Mucosa of rectum (tissue), 2 donors: ENCODE measurements around the gene TREX2.

ENCODE experiments used
- H3K27ac ChIP-seq, 2 donors: one replicate each; pipeline ENCODE4 v1.7.0; 2013; ENCODE audit warnings: inconsistent platforms in 2 of 2, low read depth in 2 of 2, low read length in 2 of 2
- H3K27me3 ChIP-seq, 2 donors: one replicate each; pipeline ENCODE4 v1.7.0; 2013; ENCODE audit warnings: low read length in 2 of 2; ENCODE audit not compliant: control insufficient read depth in 2 of 2, insufficient read depth in 2 of 2
- H3K36me3 ChIP-seq, 2 donors: one replicate each; pipeline ENCODE4 v1.7.0; 2013; ENCODE audit warnings: low read length in 2 of 2; ENCODE audit not compliant: control insufficient read depth in 2 of 2, insufficient read depth in 2 of 2
- H3K4me1 ChIP-seq, 2 donors: one replicate each; pipeline ENCODE4 v1.7.0; 2013; ENCODE audit warnings: low read length in 2 of 2, mild to moderate bottlenecking in 1 of 2; ENCODE audit not compliant: control insufficient read depth in 2 of 2, insufficient read depth in 2 of 2
- H3K4me3 ChIP-seq, 2 donors: one replicate each; pipeline ENCODE4 v1.7.0; 2013; ENCODE audit warnings: low read length in 2 of 2
- H3K9ac ChIP-seq, 2 donors: one replicate each; pipeline ENCODE4 v1.7.0; 2013; ENCODE audit warnings: low read length in 2 of 2, low read depth in 1 of 2, mild to moderate bottlenecking in 1 of 2
- H3K9me3 ChIP-seq, 2 donors: one replicate each; pipeline ENCODE4 v1.7.0; 2013; ENCODE audit warnings: low read length in 2 of 2; ENCODE audit not compliant: control insufficient read depth in 2 of 2
- donor health status: healthy.
- donor health status: Normal muscosa, but diverticular disease.

Gene TREX2

DNA sequence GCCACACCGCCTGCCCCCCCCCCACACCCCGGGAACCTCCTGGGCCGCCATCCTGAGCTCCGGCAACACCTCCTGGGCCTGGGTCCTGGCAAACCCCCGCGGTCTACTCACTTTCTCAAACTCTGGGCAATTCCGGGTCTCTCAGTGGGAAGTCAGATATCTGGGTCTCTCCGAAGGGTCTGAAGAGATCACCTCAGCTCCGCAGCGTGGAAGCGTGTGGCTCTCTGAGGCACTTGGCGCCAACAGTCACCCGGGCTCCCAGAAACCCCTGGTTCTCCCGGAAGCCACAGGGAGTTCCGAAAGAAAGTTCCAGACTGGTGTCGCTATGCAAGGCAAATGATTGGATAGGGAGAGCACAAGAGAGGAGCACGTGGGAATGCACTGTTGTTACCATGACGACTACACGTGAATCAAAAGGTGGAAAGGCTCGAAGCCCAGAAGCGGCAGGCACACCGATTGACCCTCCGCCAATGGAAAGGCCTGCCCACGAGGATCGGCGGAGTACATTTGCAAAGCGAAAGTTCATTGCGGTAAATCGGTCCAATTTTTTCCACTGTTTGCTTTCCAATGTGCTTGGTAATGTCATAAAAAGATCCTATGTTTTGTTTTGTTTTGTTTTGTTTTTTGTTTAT lies 44.6 kb downstream of the TREX2 start, which contains the start of gene PNMA6E:
PNMA6E (minus strand) TSS at position 218 of the 632 bp plus-strand sequence. CDS start 2,501 bp downstream, outside the sequence.
- Histone ChIP-seq H3K36me3 (no peaks in the 10 kb centered on the region), H3K4me1 (no peaks in the 10 kb centered on the region), H3K4me3 (no peak within 1 kb of the TSS), H3K27me3 (no peaks in the 10 kb centered on the region), H3K27ac (no peak within 1 kb of the TSS), H3K9me3 (no peaks in the 10 kb centered on the region), H3K9ac (no peak within 1 kb of the TSS)

DNA sequence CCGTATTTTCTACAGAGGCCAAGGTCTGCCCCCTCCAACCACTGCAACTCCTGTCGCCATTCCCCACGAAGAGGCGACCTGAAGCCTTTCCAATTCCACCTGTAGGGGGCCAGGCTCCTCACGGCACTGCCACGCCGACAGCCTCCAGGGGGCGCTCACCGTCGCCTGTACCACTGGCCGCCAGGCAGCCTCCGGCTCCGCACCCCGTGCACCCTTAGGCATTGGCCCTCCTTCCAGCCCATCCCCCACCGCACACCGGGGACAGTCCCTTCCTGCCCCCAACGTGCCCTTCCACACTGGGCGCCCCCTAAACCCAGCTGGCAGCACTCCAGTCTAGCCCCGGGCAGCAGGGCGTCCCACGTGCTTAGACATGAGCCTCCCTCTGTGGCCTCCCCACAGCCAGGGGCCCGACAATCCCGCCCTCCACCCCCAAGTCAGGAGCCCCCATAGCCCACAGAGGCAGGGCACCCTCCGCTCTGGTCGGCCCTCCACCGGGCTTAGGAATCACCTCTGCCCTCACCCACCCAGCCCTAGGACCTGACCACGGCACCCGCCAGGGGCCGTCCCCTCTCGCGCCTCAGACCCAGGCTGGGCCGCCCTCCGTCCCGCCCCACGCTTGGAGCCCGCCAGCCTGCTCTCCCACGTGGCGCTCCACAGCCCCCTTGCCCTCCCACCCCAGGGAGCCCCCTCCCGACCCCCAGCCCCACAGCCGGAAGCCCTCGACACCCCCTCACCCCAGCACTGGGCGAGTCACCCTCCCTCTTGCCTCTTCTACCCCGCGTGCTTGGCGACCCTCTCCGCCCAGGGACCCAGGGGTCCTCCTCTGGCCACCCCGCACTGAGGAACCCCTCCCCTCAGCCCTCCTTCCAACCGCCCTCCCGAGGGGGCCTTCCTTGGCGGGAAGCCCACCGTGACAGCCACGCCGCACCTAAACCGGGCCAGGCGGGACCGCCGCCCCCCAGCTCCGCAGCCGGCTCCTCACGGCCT lies 45.4 kb downstream of the TREX2 start:
- no peak overlapping the region for H3K4me3 ChIP-seq

DNA sequence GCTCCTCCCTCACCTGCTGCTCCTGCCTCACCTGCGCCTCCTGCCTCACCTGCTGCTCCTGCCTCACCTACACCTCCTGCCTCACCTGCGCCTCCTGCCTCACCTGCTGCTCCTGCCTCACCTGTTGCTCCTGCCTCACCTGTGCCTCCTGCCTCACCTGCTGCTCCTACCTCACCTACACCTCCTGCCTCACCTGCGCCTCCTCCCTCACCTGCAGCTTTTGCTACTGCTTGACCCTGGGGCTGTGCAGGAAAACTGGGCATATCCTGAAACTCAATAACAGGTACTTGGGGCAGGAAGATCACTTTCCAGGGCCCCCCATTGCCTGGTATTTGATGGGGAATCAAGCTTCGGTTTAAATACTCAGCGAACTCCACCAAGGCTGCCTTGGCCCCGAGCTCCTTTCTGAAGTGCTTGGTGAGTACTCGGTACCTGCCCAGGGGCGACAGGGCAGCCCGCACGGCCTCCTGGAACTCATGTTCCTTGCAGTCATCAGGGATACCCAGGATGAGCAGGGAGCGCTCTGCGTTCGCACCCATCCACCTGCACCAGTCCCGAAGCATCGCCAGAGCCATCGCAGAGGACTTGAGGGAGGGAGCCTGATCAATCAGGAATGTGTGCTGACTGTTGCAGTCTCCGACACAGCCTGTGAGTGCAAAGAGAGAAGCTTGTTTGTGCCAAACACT lies 47.4 kb downstream of the TREX2 start:
- no peaks in the 10 kb centered on the region for H3K9me3 ChIP-seq
- H3K36me3 ChIP-seq = no peaks in the 10 kb centered on the region
- H3K4me3 ChIP-seq = no peak overlapping the region
- no peak overlapping the region for H3K9ac ChIP-seq
- no peak overlapping the region for H3K27ac ChIP-seq
- H3K4me1 ChIP-seq = no peaks in the 10 kb centered on the region
- H3K27me3 ChIP-seq = no peaks in the 10 kb centered on the region

More for the DNA sequence above, 45.4 kb downstream of the TREX2 start:
- Histone ChIP-seq H3K36me3 (no peaks in the 10 kb centered on the region), H3K4me1 (no peaks in the 10 kb centered on the region), H3K27ac (no peak overlapping the region), H3K9me3 (no peaks in the 10 kb centered on the region), H3K9ac (no peak overlapping the region), H3K27me3 (no peaks in the 10 kb centered on the region)

DNA sequence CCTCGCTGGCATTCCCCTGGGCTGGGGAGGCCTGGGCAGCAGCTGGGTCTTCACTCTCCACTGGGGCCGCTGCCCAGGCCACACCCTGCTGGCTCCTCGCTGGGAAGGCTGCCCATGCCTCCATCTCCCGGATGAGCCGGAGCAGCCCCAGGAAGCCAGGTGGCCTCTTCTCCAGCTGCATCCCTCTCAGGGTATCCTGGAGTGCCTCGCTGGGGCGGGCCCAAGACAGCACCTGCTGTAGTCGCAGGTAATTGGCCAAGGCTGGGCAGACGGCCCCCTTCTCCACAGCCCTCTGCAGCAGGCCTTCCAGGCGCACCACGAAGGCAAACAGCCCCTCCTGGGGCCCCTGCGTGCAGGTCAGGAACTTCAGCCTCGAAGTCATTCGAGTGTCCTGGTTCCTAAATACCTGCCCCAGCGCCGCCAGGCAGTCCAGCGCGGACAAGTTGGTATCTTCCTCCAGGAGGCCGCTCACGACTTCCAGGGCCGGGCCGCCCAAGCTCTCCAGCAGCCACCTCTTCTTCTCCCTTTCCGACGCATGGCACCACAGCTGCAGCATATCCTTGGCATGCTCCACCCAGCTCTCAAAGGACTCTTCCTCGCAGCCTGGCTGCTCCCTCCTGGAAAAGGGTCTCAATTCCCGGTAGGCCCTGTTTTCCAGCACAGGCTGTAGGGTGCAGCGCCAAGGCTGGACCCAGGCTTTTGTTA lies 48.4 kb downstream of the TREX2 start:
- Histone ChIP-seq H3K4me1 (no peaks in the 10 kb centered on the region), H3K36me3 (no peaks in the 10 kb centered on the region), H3K27ac (no peak overlapping the region), H3K27me3 (no peaks in the 10 kb centered on the region), H3K4me3 (no peak overlapping the region), H3K9ac (no peak overlapping the region), H3K9me3 (no peaks in the 10 kb centered on the region)

DNA sequence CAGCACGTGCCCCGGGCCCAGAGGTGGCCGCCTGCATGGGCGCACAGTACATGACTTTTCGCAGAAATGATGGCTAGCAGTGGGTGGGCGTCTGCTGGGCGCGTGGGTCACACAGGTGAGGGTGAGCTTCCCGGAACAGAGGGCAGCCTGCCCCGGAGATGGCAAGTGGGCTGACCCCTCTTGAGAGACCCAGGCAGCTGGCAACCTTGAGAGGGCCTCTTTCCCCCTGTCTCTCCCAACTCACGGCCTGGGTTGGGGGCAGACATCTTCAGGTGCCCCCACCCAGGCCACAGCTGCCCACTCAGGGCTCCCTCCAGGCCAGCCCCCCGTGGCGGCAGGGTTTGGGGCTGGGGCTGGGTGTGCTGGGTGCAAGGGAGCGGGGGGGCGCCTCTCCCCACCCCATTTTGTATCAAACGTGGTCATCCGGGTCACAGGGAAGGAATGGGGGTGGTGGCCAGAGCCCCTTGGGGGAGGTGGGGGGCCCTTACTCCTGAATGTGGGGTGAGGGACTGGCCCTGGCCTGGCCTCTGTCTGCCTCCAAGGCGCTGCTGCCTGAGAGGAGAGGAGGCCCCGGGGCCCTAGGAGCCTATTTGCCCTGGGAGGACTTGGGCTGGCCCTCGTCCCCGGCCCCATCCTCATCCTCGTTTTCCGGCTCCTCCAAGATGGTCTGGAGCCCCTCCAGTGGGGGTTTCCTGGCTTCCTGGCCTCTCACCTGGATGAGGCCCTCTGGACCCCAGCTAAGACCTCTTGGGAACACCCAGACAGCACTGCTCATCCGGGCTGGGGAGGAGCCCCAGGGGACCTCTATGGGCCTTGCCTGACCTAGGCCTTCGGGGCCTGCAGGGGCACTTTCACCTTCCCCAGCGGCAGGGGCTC lies 49.3 kb downstream of the TREX2 start:
- H3K9me3 ChIP-seq = no peaks in the 10 kb centered on the region
- H3K4me1 ChIP-seq = no peaks in the 10 kb centered on the region
- no peaks in the 10 kb centered on the region for H3K27me3 ChIP-seq
- no peak overlapping the region for H3K9ac ChIP-seq
- no peak overlapping the region for H3K4me3 ChIP-seq
- H3K36me3 ChIP-seq = no peaks in the 10 kb centered on the region
- no peak overlapping the region for H3K27ac ChIP-seq

DNA sequence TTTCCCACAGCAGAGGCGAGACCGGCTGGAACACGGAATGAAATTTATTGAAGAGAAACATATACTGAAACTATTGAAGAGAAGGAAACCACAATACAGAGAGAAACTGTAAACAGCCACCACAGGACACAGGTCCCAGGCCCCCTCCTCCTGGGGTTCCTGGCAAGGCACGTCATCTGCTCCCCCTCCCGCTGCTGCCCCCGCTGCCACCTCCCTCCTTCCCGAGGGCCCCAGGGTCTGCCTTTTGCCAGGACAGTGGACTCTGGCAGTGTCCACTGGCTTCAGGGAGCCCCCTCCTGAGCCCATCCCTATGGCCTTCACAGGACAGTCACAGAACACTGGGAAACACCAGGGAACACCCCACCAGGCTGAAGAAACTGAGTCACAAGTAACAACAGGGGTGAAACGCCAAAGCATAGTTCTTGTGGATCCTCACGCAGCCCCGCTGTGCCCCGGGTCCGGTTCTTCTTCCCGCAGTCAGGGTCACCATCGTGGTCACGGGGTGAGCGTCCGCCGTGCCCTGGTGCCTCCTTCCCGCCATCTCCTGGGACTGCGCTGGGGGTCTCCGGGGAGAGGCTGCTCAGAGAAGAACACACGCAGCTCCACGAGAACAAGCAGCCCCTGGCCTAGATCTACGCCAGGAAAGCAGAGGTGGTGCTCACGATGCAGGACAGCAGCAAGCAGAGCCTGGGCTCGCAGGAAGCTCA lies 50.1 kb downstream of the TREX2 start:
- Histone ChIP-seq H3K36me3 (no peaks in the 10 kb centered on the region), H3K4me3 (no peak overlapping the region), H3K27ac (no peak overlapping the region), H3K27me3 (no peaks in the 10 kb centered on the region), H3K9me3 (no peaks in the 10 kb centered on the region), H3K9ac (no peak overlapping the region), H3K4me1 (no peaks in the 10 kb centered on the region)

DNA sequence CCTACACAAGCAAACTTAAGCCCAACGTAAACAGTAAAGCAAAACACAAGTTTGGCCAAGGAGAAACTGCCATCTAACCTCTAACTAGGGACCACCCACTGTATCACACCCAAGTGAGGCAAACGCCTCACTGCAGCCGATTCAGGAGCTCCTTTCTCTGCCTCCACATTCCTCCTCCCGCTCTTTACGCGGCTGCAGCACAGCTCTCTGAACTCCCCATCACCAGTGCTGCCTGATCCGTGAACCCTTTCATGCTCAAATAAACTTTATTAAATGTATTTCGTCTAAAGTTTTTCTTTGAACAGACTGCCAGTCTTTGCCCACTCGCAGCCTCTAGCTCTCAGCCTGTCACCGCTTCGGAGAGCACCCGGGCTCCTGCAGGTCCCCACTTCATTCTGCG lies 51.2 kb downstream of the TREX2 start:
- H3K27me3 ChIP-seq = no peaks in the 10 kb centered on the region
- no peak overlapping the region for H3K4me3 ChIP-seq
- no peak overlapping the region for H3K27ac ChIP-seq

More for the DNA sequence above, 51.2 kb downstream of the TREX2 start:
- Histone ChIP-seq H3K36me3 (no peaks in the 10 kb centered on the region), H3K4me1 (no peaks in the 10 kb centered on the region), H3K9ac (no peak overlapping the region), H3K9me3 (no peaks in the 10 kb centered on the region)
